IPS-18a (cell line): ENCODE measurements around the gene MICAL3.

Experiments
- H3K27ac ChIP-seq: one replicate; pipeline ENCODE4 v1.5.1; 2013; ENCODE audit warnings: low read length
- H3K27me3 ChIP-seq: one replicate; pipeline ENCODE4 v1.6.1; 2013; ENCODE audit warnings: mild to moderate bottlenecking, low read length; ENCODE audit not compliant: control insufficient read depth, insufficient read depth
- H3K36me3 ChIP-seq: one replicate; pipeline ENCODE4 v1.6.1; 2013; ENCODE audit warnings: low read depth, low read length; ENCODE audit not compliant: control insufficient read depth
- H3K4me1 ChIP-seq: one replicate; pipeline ENCODE4 v1.6.1; 2013; ENCODE audit warnings: low read depth, low read length; ENCODE audit not compliant: control insufficient read depth
- H3K4me3 ChIP-seq: one replicate; pipeline ENCODE4 v1.5.1; 2013; ENCODE audit warnings: low read length
- H3K9ac ChIP-seq: one replicate; pipeline ENCODE4 v1.6.1; 2013; ENCODE audit warnings: mild to moderate bottlenecking, low read length, moderate library complexity
- H3K9me3 ChIP-seq: one replicate; pipeline ENCODE4 v1.6.1; 2013; ENCODE audit warnings: low read depth, low read length; ENCODE audit not compliant: control insufficient read depth

The MICAL3 gene

DNA sequence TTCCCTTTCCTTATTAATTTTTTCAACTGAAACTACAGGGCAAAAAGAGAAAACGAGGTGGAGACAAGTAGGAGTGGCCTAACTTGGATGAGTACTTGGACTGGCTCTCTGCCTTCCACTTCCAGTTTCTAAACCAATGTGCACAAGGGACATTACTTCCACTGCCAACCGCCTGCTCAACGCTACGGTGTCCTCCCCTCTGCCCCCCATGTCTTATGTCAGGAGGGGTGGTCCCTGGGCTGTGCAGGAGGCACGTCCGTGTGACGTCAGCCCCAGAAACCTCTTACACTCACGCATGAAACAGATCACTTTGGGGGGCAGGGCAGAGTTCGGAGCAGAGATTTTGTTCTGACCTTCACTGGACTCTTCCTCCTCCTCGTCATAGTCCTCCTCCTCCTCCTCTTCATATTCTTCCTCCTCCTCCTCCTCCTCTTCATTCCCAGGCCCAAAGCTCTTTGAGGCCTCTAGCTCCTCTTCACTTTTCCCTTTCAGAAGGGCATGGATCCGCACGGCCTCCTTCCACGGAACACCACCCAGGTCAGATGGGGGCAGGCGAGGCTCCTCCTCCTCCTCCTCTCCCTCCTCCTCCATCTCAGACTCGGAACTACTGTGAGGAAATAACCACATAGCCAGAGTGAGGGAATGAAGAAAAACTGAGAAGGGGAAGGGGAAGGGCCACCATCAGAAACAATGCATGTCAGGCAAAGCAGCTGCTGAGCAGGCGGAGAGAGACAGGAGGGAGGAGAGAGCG, 192.7 kb downstream of the MICAL3 start:
- Histone ChIP-seq H3K9ac (no peak overlapping the region), H3K9me3 (no peaks in the 10 kb centered on the region), H3K27ac (no peak overlapping the region), H3K4me3 (no peak overlapping the region), H3K36me3 (no peaks in the 10 kb centered on the region), H3K27me3 (no peaks in the 10 kb centered on the region), H3K4me1 (no peaks in the 10 kb centered on the region)

DNA sequence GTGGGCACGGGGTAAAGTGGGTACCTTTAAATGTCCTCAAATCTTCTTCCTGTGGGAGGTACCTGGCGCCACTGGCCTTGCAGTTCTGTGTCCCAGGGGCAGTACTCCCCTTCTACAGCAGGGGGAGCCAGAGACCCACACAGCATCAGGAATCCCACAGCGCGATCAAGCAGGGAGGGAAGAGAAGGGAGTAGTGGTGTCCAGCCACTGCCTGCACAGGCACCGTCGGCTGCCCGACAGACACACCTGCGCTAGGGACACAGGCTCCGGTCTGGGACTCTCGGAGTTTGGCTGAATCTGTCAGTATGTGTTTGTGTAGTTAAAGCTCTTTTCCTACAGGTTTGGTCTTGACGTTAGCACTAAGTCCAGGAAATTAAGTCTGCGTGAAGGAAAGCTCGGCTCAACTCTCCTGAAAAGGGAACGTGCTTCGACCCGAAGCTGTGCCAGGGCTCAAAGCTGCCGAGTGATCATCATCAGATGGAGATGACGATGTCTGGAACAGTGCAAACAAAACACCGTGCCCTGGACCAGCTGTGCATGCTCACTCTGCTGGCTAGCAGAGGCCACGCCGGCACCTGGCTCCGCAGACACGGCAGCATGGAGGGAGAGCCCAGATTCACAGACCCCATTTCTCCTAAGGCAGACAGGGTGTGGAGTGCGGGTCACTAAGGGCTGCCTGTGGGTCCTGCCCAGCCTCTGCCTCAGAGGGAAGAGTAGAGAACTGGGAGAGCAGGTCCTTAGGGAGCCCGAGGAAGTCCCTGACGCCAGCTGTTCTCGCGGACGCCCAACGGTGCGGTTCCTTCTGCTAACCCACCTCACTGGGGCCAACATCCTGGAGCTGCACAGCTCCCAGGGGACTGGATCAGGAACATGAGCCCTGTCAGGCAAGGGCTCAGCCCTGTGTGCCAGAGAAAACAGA, 194.1 kb downstream of the MICAL3 start:
- Histone ChIP-seq H3K27ac (no peak overlapping the region), H3K36me3 (no peaks in the 10 kb centered on the region), H3K27me3 (no peaks in the 10 kb centered on the region), H3K9ac (no peak overlapping the region), H3K4me1 (no peaks in the 10 kb centered on the region), H3K9me3 (no peaks in the 10 kb centered on the region), H3K4me3 (no peak overlapping the region)

DNA sequence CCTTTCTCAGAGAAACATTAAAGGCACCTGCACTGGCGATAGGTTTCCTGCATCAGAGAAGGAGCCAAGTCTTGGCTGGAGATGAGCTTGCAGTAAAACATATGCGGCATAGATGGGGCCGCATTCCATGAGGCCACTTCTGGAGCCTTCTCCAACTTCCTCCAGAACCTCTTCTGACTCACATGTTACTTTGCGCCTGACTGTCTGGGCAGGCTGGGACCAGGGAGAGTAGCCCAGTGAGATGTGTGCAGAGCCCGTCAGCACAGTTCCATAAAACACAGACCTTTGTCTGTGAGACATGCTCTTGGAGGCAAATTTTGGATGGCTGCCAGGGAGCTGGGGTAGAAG, 194.7 kb downstream of the MICAL3 start:
- H3K27ac ChIP-seq, result no peak overlapping the region
- no peak overlapping the region for H3K4me3 ChIP-seq
- H3K9ac ChIP-seq, result no peak overlapping the region
- H3K27me3 ChIP-seq, result no peaks in the 10 kb centered on the region
- no peaks in the 10 kb centered on the region for H3K9me3 ChIP-seq
- no peaks in the 10 kb centered on the region for H3K4me1 ChIP-seq
- H3K36me3 ChIP-seq, result no peaks in the 10 kb centered on the region

DNA sequence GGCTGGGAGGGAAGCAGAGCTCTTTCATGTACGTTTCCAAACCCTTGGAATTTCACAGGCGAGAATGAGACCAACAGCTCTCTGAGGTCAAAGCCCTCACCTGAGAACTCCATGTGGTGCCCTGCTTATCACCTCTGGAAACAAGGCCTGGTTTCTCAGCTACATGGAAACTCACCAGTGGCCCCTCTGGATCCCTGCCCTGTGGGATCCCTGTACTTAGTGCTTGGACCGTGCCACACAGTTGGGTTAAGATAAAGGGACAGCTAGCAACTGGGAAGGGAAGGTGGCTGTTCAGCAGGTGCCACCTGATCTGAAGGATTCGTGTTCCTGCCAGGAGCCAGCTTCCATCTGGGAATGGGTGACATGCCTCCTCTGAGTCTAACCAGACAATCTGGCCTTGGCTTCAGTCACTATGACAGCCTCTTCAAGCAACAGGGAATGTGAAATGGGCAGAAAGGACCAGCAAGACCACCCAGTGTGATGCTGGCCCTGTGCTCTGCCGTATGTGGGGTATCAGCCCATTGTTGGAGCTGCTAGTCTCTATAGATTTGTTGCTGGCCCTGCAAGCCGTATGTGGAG, 195.8 kb downstream of the MICAL3 start:
- Histone ChIP-seq H3K4me3 (no peak overlapping the region), H3K36me3 (no peaks in the 10 kb centered on the region), H3K4me1 (no peaks in the 10 kb centered on the region), H3K9ac (no peak overlapping the region), H3K27me3 (no peaks in the 10 kb centered on the region), H3K27ac (no peak overlapping the region), H3K9me3 (no peaks in the 10 kb centered on the region)

DNA sequence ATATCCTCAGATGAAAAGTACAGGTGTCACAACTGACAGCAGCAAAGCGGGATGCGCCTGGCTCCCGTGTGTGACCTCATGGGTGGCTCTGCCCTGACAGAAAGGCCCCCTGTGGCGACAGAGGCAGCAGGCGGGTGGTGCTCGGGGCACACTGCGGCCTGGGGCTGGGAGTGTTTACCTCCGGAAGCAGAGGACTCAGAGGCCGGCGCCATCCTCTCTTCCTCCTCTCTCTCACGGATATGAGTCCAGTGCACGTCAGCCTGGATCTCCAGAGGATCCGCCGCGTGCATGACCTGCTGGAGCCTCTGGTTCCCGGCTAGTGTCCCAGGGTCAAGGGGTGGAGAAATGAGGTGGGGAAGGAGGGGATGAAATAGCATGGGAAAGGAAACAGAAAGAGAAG, 196.9 kb downstream of the MICAL3 start:
- Histone ChIP-seq H3K9me3 (no peaks in the 10 kb centered on the region), H3K4me1 (no peaks in the 10 kb centered on the region), H3K36me3 (no peaks in the 10 kb centered on the region), H3K27me3 (no peaks in the 10 kb centered on the region), H3K9ac (no peak overlapping the region), H3K27ac (no peak overlapping the region), H3K4me3 (no peak overlapping the region)

DNA sequence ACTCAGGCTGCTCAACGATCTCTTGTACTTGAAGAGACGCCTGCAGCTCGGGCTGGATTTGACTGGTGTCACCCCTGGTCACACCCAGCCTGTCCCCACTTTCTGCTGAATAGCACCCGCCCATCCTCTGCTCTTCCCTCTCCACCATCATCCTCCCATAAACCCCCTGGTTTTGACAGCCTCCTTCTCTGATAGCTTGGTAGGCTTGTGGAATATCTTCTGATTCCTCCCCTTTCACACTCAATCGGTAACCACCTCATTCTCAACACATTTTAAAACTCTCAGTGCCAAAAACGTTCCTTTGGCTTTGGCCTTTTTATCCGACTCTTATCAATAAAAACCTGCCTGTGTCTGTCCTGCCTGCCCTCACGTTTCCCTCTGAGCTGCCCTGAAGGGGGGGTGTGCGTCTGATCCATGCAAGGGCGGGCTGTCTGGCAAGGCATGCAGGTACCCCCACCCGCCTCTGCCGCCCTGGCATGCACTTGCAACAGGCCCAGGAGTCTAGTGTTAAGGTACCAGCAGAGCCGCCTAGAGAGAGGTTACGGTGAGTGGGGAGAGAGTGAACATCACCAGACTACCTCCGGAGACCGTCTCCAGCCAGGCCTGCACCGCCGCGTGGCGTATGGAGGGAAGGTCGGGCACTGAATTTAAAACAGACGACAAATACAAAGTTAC, 198.3 kb downstream of the MICAL3 start:
- Histone ChIP-seq H3K4me3 (no peak overlapping the region), H3K9me3 (no peaks in the 10 kb centered on the region), H3K27me3 (no peaks in the 10 kb centered on the region), H3K36me3 (no peaks in the 10 kb centered on the region), H3K9ac (no peak overlapping the region), H3K27ac (no peak overlapping the region), H3K4me1 (no peaks in the 10 kb centered on the region)

DNA sequence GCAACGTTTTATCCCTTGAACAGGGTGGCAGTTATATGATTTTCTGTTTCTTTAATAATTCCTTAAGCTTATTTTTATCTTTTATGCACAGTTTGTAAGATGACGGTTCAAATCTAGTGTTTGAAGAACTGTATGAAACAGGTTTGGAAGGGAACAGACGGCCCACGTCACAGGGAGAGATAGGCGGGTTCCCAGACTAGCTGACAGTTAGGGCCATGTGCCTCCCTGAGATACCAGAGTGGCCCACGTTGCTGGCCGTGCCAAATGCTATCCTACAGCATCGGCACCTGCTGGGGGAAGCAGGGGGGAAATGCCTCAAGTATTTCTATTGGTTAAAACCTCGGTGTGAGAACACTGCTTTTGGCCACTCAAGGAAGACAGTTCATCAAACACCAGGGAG, 199.9 kb downstream of the MICAL3 start:
- no peaks in the 10 kb centered on the region for H3K36me3 ChIP-seq
- H3K27ac ChIP-seq, result no peak overlapping the region
- H3K9me3 ChIP-seq, result no peaks in the 10 kb centered on the region
- no peak overlapping the region for H3K9ac ChIP-seq
- no peaks in the 10 kb centered on the region for H3K27me3 ChIP-seq
- H3K4me3 ChIP-seq, result no peak overlapping the region
- no peaks in the 10 kb centered on the region for H3K4me1 ChIP-seq

DNA sequence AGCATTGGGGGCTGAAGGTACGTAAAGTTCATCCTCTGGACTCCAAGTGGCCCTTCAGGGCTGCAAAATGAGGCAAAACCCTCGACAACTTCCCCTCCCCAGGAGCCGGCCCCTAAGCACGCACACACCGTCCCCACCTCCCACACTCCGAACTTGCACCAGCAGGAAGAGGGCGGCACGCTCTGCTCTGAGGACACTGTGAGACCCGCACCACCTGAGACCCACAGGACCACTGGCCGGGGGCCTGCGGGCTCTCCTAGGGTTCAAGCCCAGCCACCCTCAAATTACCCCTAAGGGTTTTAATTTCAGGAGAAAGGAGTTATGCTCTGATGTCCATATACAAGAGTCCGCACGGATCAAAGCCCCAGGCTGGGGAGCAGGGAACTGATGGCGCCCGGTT, 200.4 kb downstream of the MICAL3 start:
- H3K36me3 ChIP-seq, result no peaks in the 10 kb centered on the region

DNA sequence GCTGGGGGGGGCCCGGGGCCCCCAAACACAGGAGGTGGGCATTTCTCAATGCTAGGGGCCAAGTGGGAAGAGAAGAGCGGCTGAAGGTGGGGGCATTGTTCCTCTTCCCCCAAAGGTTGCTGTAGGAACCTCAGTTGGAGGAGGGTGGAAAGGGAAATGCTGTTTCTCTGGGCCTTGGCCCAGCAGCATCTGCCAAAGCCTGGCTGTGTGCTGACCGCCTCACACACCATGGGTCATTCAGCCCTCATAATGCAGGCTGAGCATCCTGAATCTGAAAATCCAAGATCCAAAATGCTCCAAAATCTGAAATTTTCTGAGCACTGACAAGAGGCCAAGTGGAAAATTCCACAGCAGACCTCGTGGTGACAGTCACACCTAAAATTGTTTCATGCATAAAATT, 201.1 kb downstream of the MICAL3 start:
- no peaks in the 10 kb centered on the region for H3K4me1 ChIP-seq
- H3K4me3 ChIP-seq, result no peak overlapping the region
- H3K27me3 ChIP-seq, result no peaks in the 10 kb centered on the region
- H3K9me3 ChIP-seq, result no peaks in the 10 kb centered on the region
- H3K36me3 ChIP-seq, result no peaks in the 10 kb centered on the region
- H3K9ac ChIP-seq, result no peak overlapping the region
- no peak overlapping the region for H3K27ac ChIP-seq

More for the DNA sequence above, 200.4 kb downstream of the MICAL3 start:
- H3K9ac ChIP-seq, result no peak overlapping the region
- no peaks in the 10 kb centered on the region for H3K9me3 ChIP-seq
- no peaks in the 10 kb centered on the region for H3K4me1 ChIP-seq
- H3K27ac ChIP-seq, result no peak overlapping the region
- no peak overlapping the region for H3K4me3 ChIP-seq
- no peaks in the 10 kb centered on the region for H3K27me3 ChIP-seq

DNA sequence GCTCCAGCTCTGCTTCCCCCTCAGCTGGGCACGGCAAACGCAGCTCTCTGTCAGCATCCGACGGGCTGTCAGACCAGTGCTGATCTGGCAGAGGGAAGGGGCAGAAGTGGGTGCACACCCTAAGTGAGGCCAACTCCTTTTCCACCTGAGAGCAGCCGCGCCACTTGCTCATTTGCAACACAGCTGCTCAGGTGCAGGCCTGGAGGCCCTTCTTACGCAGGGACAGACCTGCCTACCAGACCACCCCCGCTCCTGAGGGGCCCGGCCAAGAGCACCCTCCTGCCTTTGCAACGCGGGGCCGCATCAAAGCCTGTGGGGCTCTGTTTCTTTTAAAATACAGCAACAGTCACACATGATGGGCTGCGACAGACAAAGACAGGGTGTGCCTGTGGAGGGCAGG, 202.3 kb downstream of the MICAL3 start:
- Histone ChIP-seq H3K9me3 (no peaks in the 10 kb centered on the region), H3K4me3 (no peak overlapping the region), H3K4me1 (no peaks in the 10 kb centered on the region), H3K9ac (no peak overlapping the region), H3K27me3 (no peaks in the 10 kb centered on the region), H3K36me3 (no peaks in the 10 kb centered on the region), H3K27ac (no peak overlapping the region)

DNA sequence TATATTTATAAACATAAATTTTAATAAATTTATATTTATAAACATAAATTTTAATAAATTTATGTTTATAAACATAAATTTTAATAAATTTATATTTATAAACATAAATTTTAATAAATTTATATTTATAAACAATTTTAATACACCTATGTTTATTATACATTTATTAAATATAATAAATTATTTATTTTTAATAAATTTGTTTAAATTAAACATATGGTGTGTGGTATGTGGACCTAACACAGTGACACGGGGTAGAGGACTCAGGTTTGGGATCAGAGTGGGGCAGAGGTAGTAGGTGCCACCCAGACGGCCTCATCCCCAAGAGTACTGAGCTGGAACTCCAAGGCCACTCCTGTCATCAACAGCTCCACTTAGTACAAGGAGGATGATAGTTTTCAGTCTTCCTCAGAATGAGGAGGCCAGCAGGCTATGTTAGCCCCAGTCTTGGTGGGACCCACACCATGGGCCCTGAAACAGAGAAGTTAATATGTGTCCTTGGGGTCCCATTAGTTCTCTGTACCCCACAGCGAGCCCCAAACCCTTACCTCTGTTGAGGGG, 203.4 kb downstream of the MICAL3 start:
- Histone ChIP-seq H3K9me3 (no peaks in the 10 kb centered on the region), H3K4me3 (no peak overlapping the region), H3K27me3 (no peaks in the 10 kb centered on the region), H3K27ac (no peak overlapping the region), H3K36me3 (no peaks in the 10 kb centered on the region), H3K4me1 (no peaks in the 10 kb centered on the region), H3K9ac (no peak overlapping the region)
